ENCODE data around the gene GPR75.

- TF ChIP-seq, protein P1, sequence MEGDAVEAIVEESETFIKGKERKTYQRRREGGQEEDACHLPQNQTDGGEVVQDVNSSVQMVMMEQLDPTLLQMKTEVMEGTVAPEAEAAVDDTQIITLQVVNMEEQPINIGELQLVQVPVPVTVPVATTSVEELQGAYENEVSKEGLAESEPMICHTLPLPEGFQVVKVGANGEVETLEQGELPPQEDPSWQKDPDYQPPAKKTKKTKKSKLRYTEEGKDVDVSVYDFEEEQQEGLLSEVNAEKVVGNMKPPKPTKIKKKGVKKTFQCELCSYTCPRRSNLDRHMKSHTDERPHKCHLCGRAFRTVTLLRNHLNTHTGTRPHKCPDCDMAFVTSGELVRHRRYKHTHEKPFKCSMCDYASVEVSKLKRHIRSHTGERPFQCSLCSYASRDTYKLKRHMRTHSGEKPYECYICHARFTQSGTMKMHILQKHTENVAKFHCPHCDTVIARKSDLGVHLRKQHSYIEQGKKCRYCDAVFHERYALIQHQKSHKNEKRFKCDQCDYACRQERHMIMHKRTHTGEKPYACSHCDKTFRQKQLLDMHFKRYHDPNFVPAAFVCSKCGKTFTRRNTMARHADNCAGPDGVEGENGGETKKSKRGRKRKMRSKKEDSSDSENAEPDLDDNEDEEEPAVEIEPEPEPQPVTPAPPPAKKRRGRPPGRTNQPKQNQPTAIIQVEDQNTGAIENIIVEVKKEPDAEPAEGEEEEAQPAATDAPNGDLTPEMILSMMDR (IDR thresholded peaks at IDR 0.05) = no peak
- no peak for TF ChIP-seq POLR2A (IDR thresholded peaks at IDR 0.05)
Measured at GRCh38 chr2:53865962-53866361, 6.2 kb upstream of the GPR75 start.
